SKM-1 treated with dmso at 0.1 percent for 144 hours (cell line): Measurements from ENCODE around the gene ST7.
"Not testable (repeated sequence)": the region's sequence is repeated elsewhere in the genome, so short reads cannot be mapped to it uniquely, and the experiment has no call there.

Experiments
- DNase-seq: peaks from one replicate; lab custom pipeline; 2025; ENCODE audit not compliant: unreplicated experiment; lab: John Stamatoyannopoulos, UW

The ST7 gene

DNA sequence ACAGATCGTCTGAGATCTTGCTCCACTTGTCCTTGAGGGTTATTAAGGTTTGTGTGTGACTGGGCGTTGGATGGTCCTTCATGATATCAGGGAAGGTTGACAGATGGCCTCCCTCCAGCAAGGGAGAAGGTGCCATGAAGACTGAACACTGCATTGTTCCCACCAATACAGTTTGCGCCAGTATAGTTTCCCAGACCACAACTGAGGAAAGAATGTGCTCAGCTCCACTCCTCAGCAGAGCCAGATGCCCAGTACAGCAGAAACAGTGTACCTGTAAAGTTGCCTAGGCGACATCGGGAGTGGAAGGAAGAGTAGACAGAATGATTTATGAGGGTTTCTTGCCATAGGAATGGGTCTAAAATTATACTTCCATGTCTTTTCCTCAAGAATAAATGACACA is 137.5 kb downstream of the ST7 start:
- DNase-seq = no peak

- DNase-seq = no peak
Measured at GRCh38 chr7:117091721-117092120, 138.4 kb downstream of the ST7 start.

GRCh38 chr7:117092785-117093184 is 139.5 kb downstream of the ST7 start:
- no peak for DNase-seq

- no peak for DNase-seq
Measured at GRCh38 chr7:117094457-117094856, 141.2 kb downstream of the ST7 start.

DNA sequence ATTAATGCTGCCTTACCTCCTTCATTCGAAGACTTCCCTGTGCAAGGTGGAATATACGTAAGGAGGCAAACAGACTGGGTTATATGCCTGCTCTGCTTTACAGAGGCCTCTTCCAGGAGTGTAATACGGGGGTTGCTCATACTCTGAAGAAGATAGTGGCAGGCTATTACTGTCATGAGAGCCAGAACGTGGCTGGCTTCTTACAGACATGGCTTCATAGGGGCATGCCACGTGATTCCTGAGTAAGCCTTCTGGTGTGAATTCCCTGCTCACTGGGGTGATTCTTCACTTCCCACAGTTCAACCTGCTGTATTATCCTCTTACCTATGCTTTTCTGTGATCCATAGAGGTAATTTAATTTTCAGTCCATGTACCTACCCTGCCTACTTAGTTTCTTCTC is 141.8 kb downstream of the ST7 start:
- no peak for DNase-seq

DNA sequence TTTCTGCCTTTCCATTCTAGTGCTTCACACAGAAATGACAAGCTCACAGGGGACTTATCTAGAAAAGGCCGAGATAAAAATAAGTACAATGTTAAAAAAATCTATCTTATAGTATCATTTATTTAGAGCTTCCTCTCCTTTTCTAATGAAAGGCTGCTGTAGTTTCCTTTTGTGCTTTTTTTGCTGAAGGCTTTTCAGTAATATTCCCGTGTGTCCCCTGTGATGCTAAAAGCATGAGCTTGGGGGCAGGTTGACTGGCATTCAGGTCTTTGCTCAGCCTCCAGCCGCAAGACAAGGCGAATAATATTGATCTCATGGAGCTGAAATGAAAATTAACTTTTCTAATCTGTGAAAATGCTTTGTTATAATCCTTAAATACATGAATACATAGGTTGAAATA is 143.0 kb downstream of the ST7 start:
- no peak for DNase-seq

DNA sequence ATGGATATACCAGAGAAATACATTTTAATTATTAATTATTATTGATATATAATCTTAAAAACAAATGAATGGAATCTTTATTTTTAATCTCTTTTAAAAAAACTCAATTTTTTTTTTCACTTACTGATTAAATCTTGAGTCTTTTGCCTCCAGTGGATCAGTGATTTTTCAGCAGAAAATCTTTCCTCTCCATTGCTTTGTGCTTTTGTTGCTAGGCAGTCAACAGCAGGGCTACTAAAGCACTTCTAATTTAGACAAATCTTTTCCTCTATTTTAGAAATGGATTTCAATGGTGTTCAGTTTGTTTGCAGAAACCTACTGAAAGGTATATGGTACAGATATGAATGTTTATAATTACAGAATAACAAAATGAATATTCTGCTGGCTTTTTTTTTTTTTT is 143.6 kb downstream of the ST7 start:
- no peak for DNase-seq

DNA sequence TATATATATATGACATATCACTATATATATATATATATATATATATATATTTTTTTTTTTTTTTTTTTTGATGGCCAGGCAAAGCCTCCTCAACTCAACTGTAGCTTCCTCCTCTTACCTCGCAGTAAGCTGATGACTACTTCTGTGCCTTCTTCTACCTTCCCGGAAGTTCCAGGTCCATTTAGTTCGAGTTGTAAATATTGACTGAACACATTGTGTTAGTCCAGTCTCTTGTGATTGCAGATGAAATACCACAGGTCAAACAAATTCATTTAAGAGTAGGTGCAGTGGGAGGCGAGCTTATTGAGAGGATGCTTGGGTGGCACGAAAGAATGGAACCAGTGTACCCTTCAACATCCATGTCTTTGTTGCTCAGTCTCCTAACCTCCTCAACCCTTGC is 144.6 kb downstream of the ST7 start:
- DNase-seq = no peak

- no peak for DNase-seq
Measured at GRCh38 chr7:117098457-117098856, 145.2 kb downstream of the ST7 start.

DNA sequence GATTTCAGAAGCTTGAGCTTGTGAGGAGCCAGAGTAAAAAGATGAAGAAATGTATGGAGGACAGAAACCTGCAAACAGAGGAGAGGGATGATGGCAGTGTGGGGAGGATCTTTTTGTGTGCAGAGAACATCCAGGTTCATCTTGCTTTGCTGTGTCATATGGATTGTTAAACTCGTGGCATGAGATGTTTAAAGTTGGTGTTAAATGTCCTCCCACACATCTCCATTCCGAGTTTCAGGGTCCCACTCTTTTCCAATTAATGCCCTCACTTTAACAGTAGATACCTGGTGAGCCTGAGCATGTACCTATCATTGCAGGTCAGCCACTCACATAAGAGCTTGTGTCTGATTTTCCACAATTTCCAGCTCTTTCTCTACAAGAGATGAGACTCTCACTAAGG is 147.7 kb downstream of the ST7 start:
- no peak for DNase-seq

DNA sequence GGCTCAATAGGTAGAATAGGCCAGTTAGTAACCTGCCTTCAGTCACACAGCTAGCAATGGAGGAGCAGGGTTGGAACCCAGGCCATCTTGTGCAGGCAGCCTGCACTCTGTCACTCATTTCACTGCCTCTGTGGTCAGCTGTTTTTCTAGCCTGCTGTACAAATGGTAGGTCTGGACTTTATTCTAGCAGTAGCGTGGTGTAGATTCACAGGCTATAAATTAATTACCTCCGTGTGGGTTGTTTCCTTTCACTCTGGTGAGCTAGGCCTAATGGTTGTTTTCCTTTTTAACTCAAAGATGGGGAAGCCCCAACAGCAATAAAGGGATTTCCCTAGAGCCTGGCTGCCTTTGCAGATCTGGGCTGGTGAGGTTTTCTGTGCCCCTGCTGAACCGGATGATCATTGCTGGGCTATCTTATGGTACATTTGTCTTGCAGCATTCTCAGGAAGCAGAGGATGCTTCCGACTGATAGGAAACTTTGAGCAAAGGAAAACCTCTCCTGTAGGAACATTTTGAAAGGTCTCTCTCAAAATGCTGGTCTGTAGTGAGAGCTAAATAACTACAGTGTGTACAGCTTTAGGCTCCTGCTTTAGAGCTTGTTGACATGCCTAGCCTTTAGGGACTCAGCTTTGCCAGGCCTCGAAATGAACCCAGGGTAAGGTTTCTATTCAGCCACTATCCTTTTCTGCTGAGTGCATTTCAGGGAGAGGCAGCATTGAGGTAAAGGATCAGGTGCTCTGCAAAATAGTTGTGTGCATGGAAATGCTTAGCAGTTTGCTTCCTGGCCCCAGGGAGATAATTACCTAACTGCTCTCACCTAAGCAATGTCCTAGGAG is 157.4 kb downstream of the ST7 start:
- no peak for DNase-seq

- no peak for DNase-seq
Measured at GRCh38 chr7:117111535-117111934, 158.2 kb downstream of the ST7 start.

DNA sequence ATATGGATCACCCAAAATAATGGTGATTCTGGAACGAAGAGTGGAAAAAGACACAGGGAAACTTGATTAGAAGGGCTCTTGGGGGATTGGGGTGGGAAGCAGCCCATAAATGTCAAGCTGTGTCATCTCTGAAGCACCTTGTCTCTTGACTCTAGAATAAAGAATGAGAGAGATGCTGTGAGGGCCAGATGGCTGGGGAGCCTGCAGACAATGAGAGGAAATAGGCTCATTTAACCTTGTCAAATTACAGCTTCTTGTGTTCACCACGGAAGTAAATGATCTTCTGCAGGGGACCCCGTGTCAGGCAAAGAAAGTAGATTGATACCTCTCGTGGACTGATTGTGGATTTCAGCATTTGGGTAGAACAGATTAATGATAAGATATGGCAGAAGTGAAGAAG is 159.3 kb downstream of the ST7 start:
- no peak for DNase-seq

- DNase-seq = no peak
Measured at GRCh38 chr7:117113871-117114270, 160.6 kb downstream of the ST7 start.

DNA sequence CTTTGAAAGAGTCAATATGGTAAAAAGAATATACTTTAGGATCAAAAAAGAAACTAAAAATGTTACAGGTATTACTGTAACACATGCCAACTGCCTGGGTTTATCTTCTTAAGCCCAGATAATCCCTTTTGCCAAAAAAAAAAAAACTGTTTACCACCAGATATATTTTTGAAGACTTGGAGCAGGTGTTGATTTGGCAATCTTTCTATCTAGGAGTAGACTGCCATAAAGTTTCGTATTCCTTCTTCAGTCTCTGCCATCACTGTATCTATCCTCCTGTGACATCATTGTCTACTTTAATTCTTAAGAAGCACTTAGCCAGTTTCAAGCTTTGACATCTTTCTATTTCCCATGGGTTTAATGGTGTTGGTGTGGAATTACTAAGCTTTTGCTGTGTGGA is 161.0 kb downstream of the ST7 start:
- DNase-seq = no peak

DNA sequence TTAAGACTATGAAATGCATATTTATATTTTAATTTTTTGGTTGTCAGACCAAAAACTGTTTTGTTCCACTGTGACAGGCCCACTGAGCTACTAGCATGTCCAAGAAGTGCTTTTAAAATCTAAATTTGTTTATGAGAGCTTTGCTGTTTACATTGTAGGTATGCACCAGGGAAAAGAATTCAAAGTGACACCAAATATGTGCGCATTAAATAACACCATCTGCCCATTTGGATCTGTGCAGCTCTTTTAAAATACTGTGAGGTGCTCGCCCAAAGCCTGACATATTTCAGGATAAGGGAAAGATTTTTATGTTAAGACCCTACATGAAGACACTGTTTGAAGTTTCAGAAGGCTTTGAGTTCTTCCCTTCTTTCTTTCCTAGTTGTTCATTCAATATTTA is 162.9 kb downstream of the ST7 start:
- DNase-seq = no peak

- no peak for DNase-seq
Measured at GRCh38 chr7:117117172-117117571, 163.9 kb downstream of the ST7 start.

- DNase-seq = no peak
Measured at GRCh38 chr7:117118579-117119180, 165.4 kb downstream of the ST7 start.

DNA sequence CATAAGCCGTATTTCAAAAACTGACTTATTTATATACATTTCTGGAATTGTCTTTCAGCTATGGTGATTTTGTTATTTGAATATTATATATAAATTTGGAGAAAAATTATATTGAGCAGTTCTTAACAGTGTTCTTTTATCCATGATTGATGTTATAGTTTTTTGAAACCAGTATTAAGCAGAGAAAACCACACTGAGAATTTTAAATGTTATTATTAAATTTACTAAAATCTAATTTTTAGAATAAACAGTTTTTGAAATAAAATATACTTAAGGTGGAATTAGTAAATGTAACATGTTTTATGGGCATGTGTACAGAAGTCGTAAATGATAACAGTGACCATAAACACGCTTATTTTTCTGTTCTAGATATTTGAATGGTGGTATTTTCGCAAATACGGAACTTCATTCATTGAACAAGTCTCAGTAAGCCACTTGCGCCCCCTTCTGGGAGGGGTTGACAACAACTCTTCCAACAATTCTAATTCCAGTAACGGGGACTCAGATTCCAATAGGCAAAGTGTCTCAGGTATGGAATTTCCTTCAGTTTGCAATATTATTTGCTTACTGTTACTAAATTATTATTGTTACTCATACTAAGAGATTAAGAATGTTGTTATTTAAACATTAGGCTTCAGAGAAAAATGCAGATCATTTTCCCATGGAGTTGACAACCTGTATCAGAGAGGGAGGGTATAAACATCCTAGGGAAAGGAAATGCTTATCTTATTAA is 166.1 kb downstream of the ST7 start:
- DNase-seq = peak; percentile 60

DNA sequence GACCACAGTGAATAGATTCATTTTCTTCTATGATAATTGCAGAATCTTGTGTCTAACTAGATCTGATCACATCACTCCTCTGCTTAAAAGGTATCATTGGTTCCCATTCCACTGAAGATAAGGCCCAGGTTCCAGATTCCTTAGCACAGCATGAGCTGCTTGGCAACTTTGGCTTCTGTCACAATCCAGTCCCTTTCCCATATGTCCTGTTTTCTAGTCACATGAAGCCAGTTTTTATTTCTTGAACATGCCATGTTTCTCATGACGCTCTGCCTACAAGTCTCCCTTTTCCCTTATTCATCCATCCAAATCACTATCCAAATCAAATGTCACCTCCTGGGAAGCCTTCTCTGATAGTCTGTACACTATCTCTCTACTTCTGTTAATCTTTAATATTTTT is 167.0 kb downstream of the ST7 start:
- DNase-seq = not testable (repeated sequence)

- DNase-seq = not testable (repeated sequence)
Measured at GRCh38 chr7:117122036-117122435, 168.7 kb downstream of the ST7 start.

GRCh38 chr7:117122536-117122935 is 169.2 kb downstream of the ST7 start:
- DNase-seq = no peak
